WTC11 (cell line): ENCODE results near the gene OBSL1. TPM values are rescaled to one million over a fixed set of nuclear protein-coding genes. Genes with fewer than 3 reads are reported as not detected.

Experiments
- ATAC-seq: fragments of 200-7000 bp; cut with Tn5 transposase; 2 replicates; pipeline ENCODE4 v1.10.0; 2021; ENCODE audit warnings: mild to moderate bottlenecking, moderate library complexity
- CTCF ChIA-PET: fragments of 300-600 bp; sonication (Branson Sonifier 250); formaldehyde crosslinking; loops from one replicate; lab custom pipeline; 2021; ENCODE audit warnings: antibody characterized with exemption; lab: Charles Lee
- POLR2A ChIA-PET: fragments of 350-600 bp; sonication (Branson Sonifier 250); formaldehyde crosslinking; loops from one replicate; lab custom pipeline; 2021; ENCODE audit warnings: antibody characterized with exemption; lab: Charles Lee
- DNase-seq: peaks from one replicate; pipeline ENCODE4 v3.0.0; 2021; ENCODE audit warnings: low spot score
- H3K27ac Mint-ChIP-seq: 2 replicates; pipeline ENCODE4 v1.8.0; 2021; ENCODE audit warnings: mixed read lengths
- H3K27me3 Mint-ChIP-seq: 2 replicates; pipeline ENCODE4 v1.8.0; 2021; ENCODE audit warnings: low read depth, mild to moderate bottlenecking, moderate library complexity, mixed read lengths
- H3K36me3 Mint-ChIP-seq: 2 replicates; pipeline ENCODE4 v1.8.0; 2021; ENCODE audit warnings: mixed read lengths
- H3K4me1 Mint-ChIP-seq: 2 replicates; pipeline ENCODE4 v1.8.0; 2022; ENCODE audit warnings: mixed read lengths
- H3K4me3 Mint-ChIP-seq: 2 replicates; pipeline ENCODE4 v1.8.0; 2021; ENCODE audit warnings: mild to moderate bottlenecking, moderate library complexity, mixed read lengths
- H3K9me3 Mint-ChIP-seq: 2 replicates; pipeline ENCODE4 v1.8.0; 2021; ENCODE audit warnings: mixed read lengths
- ARID4B ChIP-seq: sonication (generic); formaldehyde crosslinking; IDR thresholded peaks from 2 replicates; pipeline ENCODE4 v1.8.0; 2023; ENCODE audit warnings: missing genetic modification reagents, mild to moderate bottlenecking, borderline replicate concordance
- CBFB ChIP-seq: sonication (generic); formaldehyde crosslinking; IDR thresholded peaks from 2 replicates; pipeline ENCODE4 v1.8.1; 2022; ENCODE audit warnings: mild to moderate bottlenecking, low read depth, missing genetic modification reagents
- E2F4 ChIP-seq: sonication (generic); formaldehyde crosslinking; IDR thresholded peaks from 2 replicates; pipeline ENCODE4 v1.8.1; 2022; ENCODE audit warnings: low read depth, mild to moderate bottlenecking, moderate library complexity, missing genetic modification reagents, borderline replicate concordance
- ESRRA ChIP-seq: sonication (generic); formaldehyde crosslinking; IDR thresholded peaks from 2 replicates; pipeline ENCODE4 v1.8.1; 2022; ENCODE audit warnings: mild to moderate bottlenecking, missing genetic modification reagents, borderline replicate concordance
- ETV6 ChIP-seq: sonication (generic); formaldehyde crosslinking; IDR thresholded peaks from 2 replicates; pipeline ENCODE4 v1.8.1; 2022; ENCODE audit warnings: mild to moderate bottlenecking, missing genetic modification reagents
- FOXK1 ChIP-seq: sonication (generic); formaldehyde crosslinking; IDR thresholded peaks from 2 replicates; pipeline ENCODE4 v1.8.0; 2022; ENCODE audit warnings: mild to moderate bottlenecking, moderate library complexity, missing genetic modification reagents
- FOXP1 ChIP-seq: sonication (generic); formaldehyde crosslinking; IDR thresholded peaks from 2 replicates; pipeline ENCODE4 v1.8.0; 2022; ENCODE audit warnings: missing genetic modification reagents, mild to moderate bottlenecking, moderate library complexity, borderline replicate concordance
- KAT7 ChIP-seq: sonication (generic); formaldehyde crosslinking; IDR thresholded peaks from 2 replicates; pipeline ENCODE4 v1.8.1; 2023; ENCODE audit warnings: missing genetic modification reagents, mild to moderate bottlenecking, borderline replicate concordance
- MYBL2 ChIP-seq: sonication (generic); formaldehyde crosslinking; IDR thresholded peaks from 2 replicates; pipeline ENCODE4 v1.8.1; 2023; ENCODE audit warnings: mild to moderate bottlenecking, moderate library complexity, missing genetic modification reagents
- NFE2L1 ChIP-seq: sonication (generic); formaldehyde crosslinking; IDR thresholded peaks from 2 replicates; pipeline ENCODE4 v1.8.1; 2023; ENCODE audit warnings: missing genetic modification reagents
- NFYB ChIP-seq: sonication (generic); formaldehyde crosslinking; conservative IDR thresholded peaks from 2 replicates; pipeline ENCODE4 v1.8.0; 2022; ENCODE audit warnings: low read depth, missing genetic modification reagents
- ZBTB21 ChIP-seq: sonication (generic); formaldehyde crosslinking; IDR thresholded peaks from 2 replicates; pipeline ENCODE4 v1.8.1; 2023; ENCODE audit warnings: mild to moderate bottlenecking, missing genetic modification reagents, borderline replicate concordance
- ZNF138 ChIP-seq: sonication (generic); formaldehyde crosslinking; conservative IDR thresholded peaks from 2 replicates; pipeline ENCODE4 v1.8.1; 2022; ENCODE audit warnings: mild to moderate bottlenecking, moderate library complexity, missing genetic modification reagents
- ZNF396 ChIP-seq: fragments of 250-450 bp; sonication (Bioruptor Pico); IDR thresholded peaks from 2 replicates; pipeline ENCODE4 v1.8.0; 2021; ENCODE audit warnings: mild to moderate bottlenecking, moderate library complexity, borderline replicate concordance
- ZNF416 ChIP-seq: fragments of 250-450 bp; sonication (Bioruptor Pico); IDR thresholded peaks from 2 replicates; pipeline ENCODE4 v1.9.0; 2021; ENCODE audit warnings: mild to moderate bottlenecking, inconsistent platforms
- total RNA-seq: library from RNA; stranded (reverse); gene quantifications from 3 replicates; pipeline ENCODE4 v1.2.3, GENCODE V29; 2021
- TF ChIP-seq, protein P1 (sequence below): sonication (generic); formaldehyde crosslinking; IDR thresholded peaks from 2 replicates; pipeline ENCODE4 v1.8.1; 2023; ENCODE audit warnings: mild to moderate bottlenecking, missing genetic modification reagents, moderate library complexity
- TF ChIP-seq, protein P2 (sequence below): fragments of 250-450 bp; sonication (Bioruptor Pico); IDR thresholded peaks from 2 replicates; pipeline ENCODE4 v1.9.0; 2021; ENCODE audit warnings: mild to moderate bottlenecking

The OBSL1 gene
- total RNA-seq, 1 experiment from 2014 or later, result 159 TPM

DNA sequence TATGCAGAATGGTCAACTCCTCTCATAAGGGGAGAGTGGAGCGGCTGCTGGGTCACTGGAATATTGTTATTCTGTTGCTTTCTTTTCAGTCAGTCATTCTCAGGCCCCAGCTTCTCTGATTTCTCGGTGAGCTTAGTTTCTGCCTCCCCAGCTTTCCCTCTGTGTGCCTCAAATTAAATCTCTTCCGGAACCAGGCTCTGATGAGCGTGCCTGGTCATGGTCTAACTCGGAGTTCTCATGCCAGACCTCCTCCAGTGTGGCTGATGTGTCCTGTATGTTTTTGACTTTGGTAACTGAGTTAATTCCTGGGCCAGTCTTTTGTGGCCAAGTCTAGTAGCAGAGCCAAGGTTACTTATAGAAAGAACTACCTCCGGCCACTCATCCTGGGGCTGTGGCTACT is 21.4 kb upstream of the OBSL1 start:
- no peak overlapping the region for H3K27ac Mint-ChIP-seq
- no peak overlapping the region for H3K4me3 Mint-ChIP-seq
- no peaks in the 10 kb centered on the region for H3K36me3 Mint-ChIP-seq
- CTCF ChIA-PET, result no interaction called here
- POLR2A ChIA-PET, result no interaction called here
- DNase-seq (no peak), ATAC-seq (no peak)
- peaks cover 8% of the 10 kb centered on the region for H3K27me3 Mint-ChIP-seq
- peaks cover 26% of the 10 kb centered on the region for H3K4me1 Mint-ChIP-seq
- no peak for TF ChIP-seq FOXK1 (CRISPR knock-in tag)
- TF ChIP-seq ZNF416 (CRISPR knock-in tag), result no peak
- no peak for TF ChIP-seq E2F4 (CRISPR knock-in tag)
- TF ChIP-seq, protein P1, sequence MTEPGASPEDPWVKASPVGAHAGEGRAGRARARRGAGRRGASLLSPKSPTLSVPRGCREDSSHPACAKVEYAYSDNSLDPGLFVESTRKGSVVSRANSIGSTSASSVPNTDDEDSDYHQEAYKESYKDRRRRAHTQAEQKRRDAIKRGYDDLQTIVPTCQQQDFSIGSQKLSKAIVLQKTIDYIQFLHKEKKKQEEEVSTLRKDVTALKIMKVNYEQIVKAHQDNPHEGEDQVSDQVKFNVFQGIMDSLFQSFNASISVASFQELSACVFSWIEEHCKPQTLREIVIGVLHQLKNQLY, result no peak
- TF ChIP-seq, protein P2, sequence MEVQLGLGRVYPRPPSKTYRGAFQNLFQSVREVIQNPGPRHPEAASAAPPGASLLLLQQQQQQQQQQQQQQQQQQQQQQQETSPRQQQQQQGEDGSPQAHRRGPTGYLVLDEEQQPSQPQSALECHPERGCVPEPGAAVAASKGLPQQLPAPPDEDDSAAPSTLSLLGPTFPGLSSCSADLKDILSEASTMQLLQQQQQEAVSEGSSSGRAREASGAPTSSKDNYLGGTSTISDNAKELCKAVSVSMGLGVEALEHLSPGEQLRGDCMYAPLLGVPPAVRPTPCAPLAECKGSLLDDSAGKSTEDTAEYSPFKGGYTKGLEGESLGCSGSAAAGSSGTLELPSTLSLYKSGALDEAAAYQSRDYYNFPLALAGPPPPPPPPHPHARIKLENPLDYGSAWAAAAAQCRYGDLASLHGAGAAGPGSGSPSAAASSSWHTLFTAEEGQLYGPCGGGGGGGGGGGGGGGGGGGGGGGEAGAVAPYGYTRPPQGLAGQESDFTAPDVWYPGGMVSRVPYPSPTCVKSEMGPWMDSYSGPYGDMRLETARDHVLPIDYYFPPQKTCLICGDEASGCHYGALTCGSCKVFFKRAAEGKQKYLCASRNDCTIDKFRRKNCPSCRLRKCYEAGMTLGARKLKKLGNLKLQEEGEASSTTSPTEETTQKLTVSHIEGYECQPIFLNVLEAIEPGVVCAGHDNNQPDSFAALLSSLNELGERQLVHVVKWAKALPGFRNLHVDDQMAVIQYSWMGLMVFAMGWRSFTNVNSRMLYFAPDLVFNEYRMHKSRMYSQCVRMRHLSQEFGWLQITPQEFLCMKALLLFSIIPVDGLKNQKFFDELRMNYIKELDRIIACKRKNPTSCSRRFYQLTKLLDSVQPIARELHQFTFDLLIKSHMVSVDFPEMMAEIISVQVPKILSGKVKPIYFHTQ (CRISPR knock-in tag), result no peak
- no peak for TF ChIP-seq ESRRA (CRISPR knock-in tag)
- no peak for TF ChIP-seq KAT7 (CRISPR knock-in tag)
- TF ChIP-seq CBFB, result no peak
- TF ChIP-seq ZNF396, result no peak
- no peak for TF ChIP-seq ARID4B (CRISPR knock-in tag)
- no peak for TF ChIP-seq ZNF138 (CRISPR knock-in tag)
- TF ChIP-seq FOXP1 (CRISPR knock-in tag), result no peak
- no peak for TF ChIP-seq NFE2L1 (CRISPR knock-in tag)
- TF ChIP-seq ETV6 (CRISPR knock-in tag), result no peak
- TF ChIP-seq NFYB, result no peak
- TF ChIP-seq MYBL2 (CRISPR knock-in tag), result no peak
- H3K9me3 Mint-ChIP-seq, result peaks cover 3% of the 10 kb centered on the region; the same call in 1 of the 2 replicates

DNA sequence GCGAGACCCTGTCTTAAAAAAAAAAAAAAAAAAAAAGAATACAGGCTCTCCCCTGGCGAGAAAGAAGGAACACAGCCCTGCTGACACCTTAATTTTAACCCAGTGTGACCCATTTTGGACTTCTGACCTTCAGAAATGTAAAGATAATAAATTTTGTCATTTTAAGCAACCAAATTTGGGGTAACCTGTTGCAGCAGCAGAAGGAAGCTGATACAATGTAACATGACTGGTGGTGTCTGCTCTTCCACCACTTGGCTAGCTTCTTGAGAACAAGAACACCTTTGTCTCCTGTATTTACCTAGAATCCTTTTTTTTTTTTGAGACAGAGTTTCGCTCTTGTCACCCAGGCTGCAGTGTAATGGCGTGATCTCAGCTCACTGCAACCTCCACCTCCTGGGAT is 19.8 kb upstream of the OBSL1 start:
- TF ChIP-seq NFE2L1 (CRISPR knock-in tag) (no peak), ZBTB21 (CRISPR knock-in tag) (no peak)
- H3K27me3 Mint-ChIP-seq, result peaks cover 24% of the 10 kb centered on the region
- H3K4me1 Mint-ChIP-seq, result peaks cover 15% of the 10 kb centered on the region
- no peak overlapping the region for H3K4me3 Mint-ChIP-seq
- peaks cover 3% of the 10 kb centered on the region; the same call in 1 of the 2 replicates for H3K9me3 Mint-ChIP-seq
- ChIA-PET POLR2A (no interaction called here), CTCF (interaction anchor here (0.7 to 1.8 kb wide), 2 partner anchors 31 to 284 kb away, joined by 3 to 7 read pairs; no protein-coding TSS in a partner anchor)
- no peaks in the 10 kb centered on the region for H3K36me3 Mint-ChIP-seq
- ATAC-seq (no peak), DNase-seq (no peak)
- no peak overlapping the region for H3K27ac Mint-ChIP-seq
